GM18505 (cell line): ENCODE results near the gene ANKRD63.

Source experiments
- ATAC-seq: cut with Tn5 transposase; IDR thresholded peaks from one replicate; pipeline ENCODE4 v1.9.1; 2021; ENCODE audit not compliant: unreplicated experiment
- POLR2A ChIP-seq: IDR thresholded peaks from 4 replicates; pipeline ENCODE4 v1.6.1; 2011; ENCODE audit warnings: borderline replicate concordance; ENCODE audit not compliant: insufficient read depth, insufficient read length; ENCODE audit errors: extremely low read depth

Gene ANKRD63

DNA sequence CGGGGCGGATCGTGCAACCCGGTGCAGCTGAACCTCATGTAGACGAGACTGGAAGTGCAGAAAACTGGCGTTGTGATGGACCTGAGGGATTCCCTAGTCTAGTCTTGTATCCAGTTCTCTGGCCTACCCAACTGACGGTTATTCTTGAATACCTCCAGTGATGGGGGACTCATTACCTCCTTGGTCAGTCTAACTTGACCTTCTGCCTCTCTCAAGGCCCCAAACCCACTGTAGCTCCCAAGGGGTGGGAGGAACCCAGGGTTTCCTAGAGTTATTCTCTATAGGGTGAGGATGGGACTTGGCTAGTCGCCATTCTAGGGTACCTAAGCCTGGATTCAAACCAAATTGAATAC is 32.6 kb downstream of the ANKRD63 start:
- no peak for TF ChIP-seq POLR2A

DNA sequence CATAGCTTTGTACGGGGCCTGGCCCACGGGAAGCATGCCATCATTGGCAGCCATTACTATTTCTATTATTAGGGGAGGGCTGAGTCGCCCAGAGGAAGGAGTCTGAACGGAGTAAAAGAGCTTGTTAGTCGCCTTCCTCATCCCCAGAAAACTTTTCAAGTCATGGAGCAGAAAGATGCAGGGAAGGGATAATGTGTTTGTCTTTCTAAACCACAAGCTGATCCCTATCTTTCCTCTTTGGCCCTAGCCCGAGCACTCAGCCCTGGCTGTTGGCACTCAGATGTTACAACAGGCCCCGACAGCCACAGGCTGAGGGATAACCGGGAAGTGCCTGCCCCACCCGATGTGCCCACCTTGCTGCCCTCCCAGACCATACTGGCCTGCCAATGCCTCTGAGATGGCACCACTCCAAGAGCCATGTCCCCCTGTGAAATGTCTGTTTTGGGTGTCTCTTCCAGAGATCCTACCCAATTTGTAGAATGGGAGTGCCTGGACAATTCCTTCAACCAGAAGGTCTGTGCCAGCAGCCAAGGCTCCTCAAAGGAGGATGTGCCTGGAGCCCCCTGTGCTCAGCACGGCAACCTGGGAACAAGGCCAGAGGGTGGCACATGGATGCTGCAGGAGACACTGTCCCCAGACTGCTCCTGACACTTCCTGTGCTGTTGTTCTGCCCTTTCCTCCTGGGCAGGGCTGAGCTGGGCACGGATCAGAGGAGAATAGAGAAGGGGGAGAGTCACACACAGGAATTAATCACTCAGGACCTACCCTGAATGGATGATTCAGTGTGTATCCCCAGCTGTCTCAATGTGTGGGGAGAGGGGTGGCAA is 33.2 kb downstream of the ANKRD63 start:
- no peak for ATAC-seq
- TF ChIP-seq POLR2A: no peak

More for the DNA sequence above, 32.6 kb downstream of the ANKRD63 start:
- no peak for ATAC-seq

DNA sequence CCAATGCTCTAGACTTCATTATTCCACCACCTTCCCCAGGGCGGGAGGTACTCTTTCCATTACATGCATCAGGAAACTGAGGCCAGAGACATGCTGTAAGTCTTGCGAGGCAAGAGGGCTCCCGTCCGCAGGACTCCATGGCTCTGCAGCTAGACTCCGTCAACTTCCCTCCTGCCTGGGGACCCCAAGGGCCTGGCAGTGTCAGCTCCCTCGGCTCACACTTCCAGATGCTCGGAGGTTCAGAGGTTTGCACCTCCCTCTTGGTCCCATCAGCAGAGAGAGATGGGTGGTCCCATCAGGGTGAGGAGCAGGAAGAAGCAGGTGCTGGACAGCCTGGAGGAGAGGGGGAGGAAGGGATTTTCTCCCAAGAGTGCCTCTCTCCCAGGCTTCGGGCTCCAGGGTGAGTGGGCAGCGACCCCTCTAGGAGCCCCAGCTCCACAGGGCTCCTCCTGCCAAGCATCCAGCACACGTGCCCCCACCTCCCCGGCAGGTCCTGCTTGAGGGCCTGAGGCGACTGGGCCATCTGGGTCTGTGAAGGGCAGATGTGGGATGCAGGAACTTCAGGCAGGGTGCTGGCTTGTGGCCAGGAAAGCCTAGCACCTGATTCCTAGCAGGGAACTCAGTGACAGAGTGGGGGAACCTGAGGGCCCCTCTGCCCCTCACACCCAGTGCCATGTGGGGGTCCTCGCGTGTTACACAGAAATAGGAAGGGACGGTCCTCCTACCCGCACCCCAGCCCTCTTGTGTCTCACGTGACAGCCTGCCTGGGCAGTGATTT is 34.7 kb downstream of the ANKRD63 start:
- no peak for TF ChIP-seq POLR2A
- no peak for ATAC-seq

DNA sequence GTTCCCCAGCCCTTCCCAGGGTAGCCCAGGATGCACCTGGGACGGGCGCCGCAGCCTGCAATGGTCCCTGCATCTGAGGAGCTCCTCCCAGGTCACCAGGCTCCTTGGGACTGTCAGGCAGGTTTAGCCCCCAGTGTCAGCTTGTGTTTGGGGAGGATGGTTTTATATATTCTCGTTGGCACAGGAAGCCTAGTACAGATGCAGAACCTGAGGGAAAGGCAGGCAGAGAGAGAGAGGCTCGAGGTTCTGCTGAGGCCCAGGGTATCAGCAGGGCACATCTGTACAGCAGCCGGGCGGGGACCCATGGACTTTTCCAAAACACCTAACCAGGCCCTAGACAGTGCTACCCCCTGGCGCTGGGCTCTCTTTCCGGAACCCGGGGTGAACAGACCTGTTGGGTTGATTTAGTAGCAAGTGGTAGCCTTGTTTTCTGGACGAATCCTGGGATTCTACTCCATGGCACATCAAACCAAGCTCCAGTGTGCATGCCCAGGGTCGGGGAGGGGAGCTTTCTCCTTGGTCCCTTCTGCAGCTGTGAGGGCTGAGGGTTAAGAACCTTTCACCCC is 35.4 kb downstream of the ANKRD63 start:
- ATAC-seq: no peak
- no peak for TF ChIP-seq POLR2A

DNA sequence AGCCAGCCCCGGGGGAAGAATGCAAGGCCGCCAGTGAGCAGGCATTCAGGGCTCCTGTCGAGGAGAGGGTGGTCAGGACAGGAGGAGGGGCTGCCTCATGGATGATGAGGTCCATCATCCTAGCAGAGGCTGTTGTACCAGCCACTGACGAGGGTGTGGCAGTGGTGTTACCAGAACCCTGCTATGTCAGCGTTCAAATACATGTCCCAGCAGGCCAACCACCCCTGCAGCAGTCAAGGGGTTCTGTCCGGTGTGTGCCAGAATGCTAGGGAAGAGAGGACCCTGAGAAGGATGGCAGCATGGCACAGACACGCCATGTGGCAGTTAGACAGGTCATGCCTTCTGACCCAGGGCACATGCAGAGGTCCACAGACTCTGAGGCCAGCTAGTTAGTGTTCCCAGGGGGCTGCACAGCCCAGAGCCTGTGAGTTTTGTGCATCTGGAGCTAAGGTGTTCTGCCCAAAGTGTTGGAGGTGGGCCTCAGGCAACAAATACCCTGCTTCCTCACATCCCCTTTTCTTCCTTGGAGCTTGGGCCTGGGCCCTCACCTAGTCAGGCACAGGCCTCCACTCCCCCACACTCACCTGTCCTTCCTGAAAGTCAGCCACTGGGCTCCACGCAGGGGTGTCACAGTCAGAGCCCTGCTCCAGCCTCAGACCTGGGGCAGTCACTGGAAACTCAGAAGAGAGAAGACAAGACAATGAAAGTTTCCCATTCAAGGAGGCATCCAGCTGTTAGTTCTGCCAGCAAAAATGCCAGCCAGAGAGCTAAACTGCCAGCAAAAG is 36.2 kb downstream of the ANKRD63 start:
- no peak for ATAC-seq
- no peak for TF ChIP-seq POLR2A

DNA sequence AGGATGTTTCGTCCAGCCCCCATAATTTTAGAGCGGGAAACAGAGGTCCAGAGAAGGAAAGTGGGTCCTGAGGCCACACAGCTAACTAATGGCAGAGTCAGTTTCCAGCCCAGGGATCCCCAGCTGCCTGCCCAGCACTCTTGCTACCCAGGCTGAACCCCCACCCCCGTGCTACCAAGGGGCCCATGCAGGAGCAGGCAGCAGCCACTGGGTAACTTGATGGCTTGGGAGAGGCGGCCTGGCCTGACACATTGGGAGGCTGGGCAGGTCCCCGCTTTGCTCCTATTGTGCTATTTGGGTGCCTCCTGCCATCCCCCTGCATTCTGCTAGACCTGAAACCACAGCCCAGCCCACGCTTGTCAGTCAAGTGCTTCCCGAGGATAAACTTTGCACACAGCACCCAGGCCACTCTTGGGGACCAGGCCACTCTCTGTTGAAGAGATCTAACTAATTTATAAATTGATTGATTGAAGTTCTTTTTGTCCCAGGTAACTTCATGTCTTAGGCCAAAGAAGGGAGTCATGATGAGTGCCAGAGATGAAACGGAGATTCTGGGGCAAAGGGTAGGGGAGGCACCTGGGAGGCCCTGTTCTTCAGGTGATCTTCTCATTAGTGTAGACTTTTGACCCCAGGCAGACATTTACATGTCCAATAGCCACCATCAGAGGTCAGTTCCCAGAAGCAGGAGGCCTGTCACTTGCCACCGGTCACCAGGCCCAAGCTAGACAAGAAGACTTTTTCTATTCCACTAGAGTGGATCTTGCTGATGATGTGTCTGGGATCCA is 37.0 kb downstream of the ANKRD63 start:
- no peak for ATAC-seq
- no peak for TF ChIP-seq POLR2A

DNA sequence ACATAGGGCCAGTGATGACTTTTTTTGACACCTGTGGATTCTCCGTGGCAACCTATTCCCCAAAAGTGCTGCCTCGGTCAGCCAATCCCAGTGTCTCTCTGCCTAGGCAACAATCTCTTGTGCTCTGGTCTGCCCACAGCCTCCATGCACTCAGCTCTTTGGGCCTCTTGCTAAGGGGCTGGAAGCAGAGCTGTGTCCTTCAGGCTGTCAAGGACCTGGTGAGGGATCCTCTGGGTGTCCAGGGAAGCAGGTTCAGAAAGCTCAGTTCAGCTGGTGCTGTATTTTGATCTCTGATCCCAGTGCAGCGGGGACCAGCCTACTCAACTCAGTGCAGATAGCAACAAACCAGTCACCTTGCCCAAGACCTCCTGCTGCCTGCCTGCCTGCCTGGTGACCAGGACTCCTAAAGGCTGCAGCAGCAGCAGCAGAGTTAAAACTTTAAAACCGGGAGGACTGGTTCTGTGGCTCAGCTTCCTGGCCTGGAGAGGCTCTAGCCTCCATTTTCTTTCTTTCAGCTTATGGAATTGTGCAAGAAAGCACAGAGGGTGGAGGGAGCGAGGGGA is 37.8 kb downstream of the ANKRD63 start:
- no peak for ATAC-seq
- no peak for TF ChIP-seq POLR2A

DNA sequence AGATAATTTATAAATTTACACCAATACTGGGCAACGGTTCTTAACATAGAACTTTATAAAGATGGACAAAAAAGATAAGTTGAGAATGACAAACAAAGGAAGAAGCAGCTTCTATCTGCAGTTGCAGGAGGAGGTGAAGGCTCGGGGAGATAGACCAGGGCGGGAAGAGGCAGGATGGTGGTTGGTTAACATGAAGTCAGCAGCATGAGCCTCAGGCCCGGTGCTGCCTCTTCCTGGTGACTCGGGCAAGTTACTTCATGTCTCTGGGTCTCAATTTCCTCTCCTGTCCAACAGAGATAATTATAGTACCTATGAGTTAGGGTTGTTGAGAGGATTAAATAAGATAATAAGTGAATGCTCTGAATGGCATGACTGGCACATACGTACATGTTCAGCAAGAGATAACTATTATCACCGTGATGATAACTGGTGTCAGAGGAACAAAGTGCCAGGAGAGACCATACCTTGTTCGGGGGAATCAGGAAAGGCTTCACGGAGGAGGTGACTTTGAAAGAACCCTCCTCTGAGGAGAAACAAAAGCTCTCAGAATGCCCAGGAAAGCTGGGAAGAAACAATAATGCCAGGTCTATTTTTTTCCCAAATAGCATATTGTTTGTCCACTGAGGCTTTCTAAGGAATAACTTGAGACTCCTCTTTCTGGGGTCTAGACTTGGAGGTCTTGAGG is 39.6 kb downstream of the ANKRD63 start:
- TF ChIP-seq POLR2A: no peak
- ATAC-seq: no peak

DNA sequence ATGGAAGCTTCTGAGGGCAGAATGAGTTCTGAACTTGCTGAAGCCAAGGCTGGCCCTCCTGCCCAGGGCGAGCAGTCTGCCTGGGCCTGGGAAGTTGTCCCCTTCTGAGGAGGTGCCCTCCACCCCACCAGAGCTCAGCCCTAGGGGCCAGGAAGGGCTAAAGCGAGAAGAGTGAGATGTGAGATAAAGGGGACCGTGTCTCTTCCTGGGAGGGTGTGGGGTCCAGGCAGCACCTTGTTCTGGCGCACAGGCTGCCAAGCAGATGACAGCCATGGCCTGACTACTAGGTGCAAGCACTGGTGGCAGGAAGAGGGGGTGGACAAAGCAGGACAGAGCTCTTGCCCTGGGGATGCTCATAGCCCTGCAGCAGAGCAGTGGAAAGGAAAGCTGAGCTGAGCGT is 40.3 kb downstream of the ANKRD63 start:
- no peak for ATAC-seq
- TF ChIP-seq POLR2A: no peak

DNA sequence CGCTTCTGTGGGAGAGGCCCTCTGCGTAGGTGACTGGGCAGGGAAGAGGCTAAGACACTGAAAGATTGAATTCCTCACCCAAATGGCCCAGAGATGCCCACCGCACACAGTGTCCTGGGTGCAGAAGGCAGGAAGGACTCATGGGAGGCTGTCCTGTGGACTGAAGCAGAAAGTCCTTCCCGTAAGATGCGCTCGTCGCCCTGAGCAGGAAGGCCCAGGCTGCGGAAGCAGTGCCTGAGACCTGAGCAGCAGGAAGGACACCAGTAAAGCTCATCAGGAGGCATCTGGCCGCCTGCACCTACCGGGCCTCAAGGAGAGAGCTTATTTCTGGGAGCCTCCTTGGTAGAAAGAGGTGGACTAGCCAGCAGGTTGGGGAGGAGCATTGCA is 40.7 kb downstream of the ANKRD63 start:
- no peak for ATAC-seq
- no peak for TF ChIP-seq POLR2A

DNA sequence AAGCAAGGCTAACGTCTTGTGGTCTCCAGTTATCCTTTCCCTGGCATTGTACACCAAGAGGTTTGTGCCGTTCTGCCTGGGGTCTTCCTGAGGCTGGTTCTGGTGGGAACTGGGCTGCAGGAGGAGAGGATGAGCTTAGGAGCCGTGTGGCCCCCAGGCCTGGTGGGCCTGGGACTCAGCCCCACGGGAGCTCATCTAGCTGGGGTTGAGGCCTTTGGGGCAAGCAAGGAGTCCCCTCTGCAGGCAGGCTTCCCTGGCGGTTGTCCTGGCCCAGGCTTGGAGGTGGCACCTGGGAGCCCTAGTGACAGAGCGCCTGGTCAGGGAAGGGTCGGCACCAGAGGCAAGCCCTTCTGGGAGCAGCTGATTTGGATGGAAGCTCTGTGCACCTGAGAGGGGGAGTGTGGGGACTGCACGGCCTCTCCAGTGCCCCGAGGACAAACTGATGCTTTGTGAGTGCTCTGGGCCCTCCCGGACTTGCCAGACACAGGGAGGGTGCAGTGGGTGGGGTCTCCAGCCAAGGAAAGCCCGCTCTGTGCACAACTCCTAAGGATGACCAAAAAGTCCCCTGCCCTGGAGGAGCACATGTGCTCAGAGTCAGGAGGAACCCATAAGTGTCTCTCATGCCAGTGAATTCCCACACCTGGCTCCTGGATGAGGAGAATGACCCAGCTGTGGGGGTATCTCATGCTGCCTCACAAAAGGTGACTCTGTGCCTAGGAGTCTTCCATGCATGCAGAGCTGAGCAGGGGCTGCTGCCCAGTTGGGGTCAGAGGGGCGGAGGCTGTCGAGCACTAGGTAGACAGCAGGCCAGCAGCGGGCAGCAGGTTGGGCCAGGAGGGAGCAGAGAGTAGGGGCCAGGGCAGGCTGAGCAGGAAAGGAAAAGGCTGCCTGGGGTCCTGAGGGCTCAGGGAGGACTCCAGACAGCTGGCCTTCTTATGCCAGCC is 41.3 kb downstream of the ANKRD63 start:
- TF ChIP-seq POLR2A: no peak
- no peak for ATAC-seq
